Measurements from ENCODE around the gene SECISBP2.
"Not testable (repeated sequence)": the region's sequence is repeated elsewhere in the genome, so short reads cannot be mapped to it uniquely, and the experiment has no call there.

GRCh38 chr9:89282248-89282968, 35.9 kb upstream of the SECISBP2 start:
- TF ChIP-seq EZH2 (IDR thresholded peaks at IDR 0.05; ENCODE audit: borderline replicate concordance, low read length); CTCF (conservative IDR thresholded peaks at IDR 0.05 in 1 of 2, IDR thresholded peaks at IDR 0.05 in 1 of 2; ENCODE audit: extremely low read depth in 1 of 2, insufficient read depth in 1 of 2, low read depth in 1 of 2, low read length in 2 of 2): not testable (repeated sequence)
